HG03039 (cell line): ENCODE measurements around the gene CEPT1.

Source experiments
- ATAC-seq: cut with Tn5 transposase; IDR thresholded peaks from one replicate; pipeline ENCODE4 v1.9.1; 2021; ENCODE audit warnings: mild to moderate bottlenecking, moderate library complexity; ENCODE audit not compliant: unreplicated experiment

CEPT1 gene

DNA sequence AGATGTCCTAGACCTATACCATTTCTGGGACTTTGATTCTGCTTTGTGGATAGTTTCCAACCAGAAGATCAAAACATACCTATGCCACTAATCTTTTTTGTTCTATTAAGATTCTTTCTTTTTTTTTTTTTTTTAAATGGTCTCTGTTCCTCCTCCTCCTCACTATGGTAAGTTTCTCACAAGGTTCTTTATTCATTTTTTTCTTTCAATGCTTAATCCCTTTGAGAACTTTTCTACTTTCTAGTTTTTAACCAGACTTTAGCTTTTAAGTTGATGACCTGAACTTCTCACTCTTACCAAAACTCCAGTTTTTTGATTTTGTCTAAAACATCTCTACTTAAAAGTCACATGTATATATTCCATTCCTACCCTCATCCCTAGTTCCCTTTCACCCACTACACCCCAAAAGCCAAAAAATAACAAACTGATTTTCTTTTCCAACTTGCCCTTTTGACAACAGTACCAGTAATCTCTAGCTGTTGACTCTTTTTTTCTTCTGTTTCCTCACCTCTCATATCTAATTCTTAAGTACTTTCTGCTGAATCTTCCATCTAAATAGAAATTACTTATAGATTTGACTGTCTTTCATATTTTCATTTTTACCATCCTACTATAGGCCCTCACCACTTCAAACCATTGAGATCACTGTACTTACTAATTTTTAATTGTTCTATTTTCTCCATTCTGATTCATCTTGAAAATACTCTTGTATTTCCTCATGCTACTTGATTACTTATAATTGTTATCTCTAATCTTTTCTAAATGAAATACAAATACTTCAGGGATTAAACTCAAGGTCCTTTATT is 6.1 kb downstream of the CEPT1 start:
- no peak for ATAC-seq

DNA sequence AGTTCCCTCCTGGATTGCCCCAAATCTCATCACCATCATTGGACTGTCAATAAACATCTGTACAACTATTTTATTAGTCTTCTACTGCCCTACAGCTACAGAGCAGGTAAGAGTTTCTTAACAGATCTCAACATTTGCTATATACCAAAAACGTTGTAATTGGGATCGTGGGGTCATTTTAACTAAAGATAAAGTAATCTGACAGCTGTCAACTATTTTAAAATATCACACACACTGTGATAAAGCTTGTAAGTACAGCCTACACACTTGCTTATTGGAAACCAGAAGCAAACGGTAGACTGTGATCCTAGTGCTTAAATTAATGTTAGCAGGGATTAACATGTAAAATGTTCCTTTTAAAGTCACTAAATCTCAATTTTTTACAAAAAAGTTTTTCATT is 7.9 kb downstream of the CEPT1 start:
- no peak for ATAC-seq

GRCh38 chr1:111148376-111148881 is 8.4 kb downstream of the CEPT1 start:
- no peak for ATAC-seq

GRCh38 chr1:111151838-111152237 is 11.8 kb downstream of the CEPT1 start:
- ATAC-seq: no peak

DNA sequence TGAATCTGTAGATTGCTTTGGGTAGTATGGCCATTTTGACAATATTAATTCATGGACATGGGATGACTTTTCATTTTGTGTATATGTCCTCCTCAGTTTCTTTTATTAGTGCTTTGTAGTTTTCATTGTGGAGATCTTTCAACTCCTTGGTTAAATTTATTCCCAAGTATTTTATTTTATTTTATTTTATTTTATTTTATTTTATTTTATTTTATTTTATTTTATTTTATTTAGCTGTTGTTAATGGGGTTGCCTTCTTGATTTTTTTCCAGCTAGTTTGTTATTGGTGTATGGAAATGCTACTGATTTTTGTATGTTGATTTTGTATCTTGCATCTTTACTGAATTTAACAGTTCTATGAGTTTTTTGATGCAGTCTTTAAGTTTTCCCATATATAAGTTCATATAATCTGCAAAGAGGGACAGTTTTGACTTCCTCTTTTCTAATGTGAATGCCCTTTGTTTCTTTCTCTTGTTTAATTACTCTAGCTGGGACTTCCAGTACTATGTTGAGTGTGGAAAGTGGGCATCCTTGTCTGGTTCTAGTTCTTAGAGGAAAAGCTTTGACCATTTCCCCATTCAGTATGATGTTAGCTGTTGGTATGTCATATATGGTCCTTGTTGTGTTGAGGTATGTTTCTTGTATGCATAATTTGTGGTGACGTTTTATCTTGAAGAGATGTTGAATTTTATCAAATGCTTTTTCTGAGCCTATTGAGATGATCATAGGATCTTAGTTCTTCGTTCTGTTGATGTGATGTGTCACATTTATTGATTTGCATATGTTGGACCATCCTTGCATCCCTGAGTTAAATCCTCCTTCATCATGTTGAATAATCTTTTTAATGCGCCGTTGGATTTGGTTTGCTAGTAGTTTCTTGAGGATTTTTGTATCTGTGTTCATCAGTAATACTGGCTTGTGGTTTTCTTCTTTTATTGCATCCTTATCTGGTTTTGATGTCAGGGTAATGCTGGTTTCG is 14.3 kb downstream of the CEPT1 start:
- ATAC-seq: no peak

GRCh38 chr1:111157431-111157830 is 17.4 kb downstream of the CEPT1 start:
- no peak for ATAC-seq

DNA sequence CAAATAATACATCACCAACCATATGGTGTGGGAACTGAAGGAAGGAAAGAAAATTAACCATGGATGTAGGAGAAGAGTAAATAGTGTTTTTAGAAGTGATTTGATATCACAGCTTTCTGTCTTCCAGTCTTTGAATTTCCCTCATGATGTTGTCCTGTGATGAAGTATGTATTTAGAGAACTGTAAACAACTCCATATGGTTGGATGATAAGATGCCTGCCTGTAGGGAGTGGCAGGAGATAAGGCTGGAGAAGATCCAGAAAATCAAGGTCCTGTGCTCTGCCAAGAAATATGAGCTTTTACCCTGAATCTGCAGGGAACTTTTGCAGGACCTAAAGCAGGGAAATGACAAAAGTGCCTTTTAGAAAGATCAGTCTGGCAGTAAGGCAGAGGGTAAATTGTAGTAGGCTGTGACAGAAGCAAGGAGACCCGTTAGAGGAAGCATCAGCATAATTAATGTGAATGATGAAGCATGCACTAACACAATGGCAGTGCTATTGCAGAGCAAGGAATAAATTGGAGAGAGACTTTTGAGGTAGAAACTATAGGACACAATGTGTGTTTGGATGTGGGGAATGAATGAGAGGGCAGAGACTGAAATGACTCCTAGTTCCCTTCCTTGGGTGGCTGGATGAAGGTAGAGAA is 21.9 kb downstream of the CEPT1 start:
- no peak for ATAC-seq

DNA sequence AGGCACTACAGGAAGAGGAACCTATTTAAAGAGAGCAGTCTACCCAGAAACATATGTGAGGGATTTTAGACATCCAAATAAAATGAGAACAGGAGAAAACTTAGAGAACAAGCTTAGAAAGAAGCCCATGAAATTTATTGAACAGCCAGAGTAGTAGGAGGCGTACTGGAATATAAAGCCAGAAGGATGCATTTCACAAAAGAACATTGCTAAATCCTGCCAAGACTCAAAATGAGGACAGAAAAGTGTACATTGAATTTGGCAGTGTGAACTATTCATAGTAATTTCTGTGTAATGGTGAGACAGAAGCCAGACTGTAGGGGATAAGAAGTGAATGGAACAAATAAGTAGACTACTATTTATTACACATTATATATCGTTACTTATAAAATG is 22.5 kb downstream of the CEPT1 start:
- no peak for ATAC-seq

DNA sequence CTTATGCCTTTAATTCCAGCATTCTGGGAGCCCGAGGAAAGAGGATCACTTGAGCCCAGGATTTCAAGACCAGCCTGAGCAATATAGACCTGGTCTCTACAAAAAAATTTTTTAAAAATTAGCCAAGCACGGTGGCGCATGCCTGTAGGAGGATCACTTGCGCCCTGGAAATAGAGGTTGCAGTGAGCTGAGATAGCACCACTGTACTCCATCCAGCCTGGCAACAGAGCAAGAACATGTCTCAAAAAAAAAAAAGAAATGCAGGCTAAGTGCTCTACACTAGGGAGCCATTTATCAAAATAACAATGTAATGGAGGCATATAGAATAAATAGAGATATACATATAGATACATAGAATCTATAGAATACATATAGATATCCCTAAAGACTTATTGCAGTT is 23.3 kb downstream of the CEPT1 start:
- ATAC-seq: no peak

- no peak for ATAC-seq
Observed at GRCh38 chr1:111164151-111164550, 24.1 kb downstream of the CEPT1 start.

DNA sequence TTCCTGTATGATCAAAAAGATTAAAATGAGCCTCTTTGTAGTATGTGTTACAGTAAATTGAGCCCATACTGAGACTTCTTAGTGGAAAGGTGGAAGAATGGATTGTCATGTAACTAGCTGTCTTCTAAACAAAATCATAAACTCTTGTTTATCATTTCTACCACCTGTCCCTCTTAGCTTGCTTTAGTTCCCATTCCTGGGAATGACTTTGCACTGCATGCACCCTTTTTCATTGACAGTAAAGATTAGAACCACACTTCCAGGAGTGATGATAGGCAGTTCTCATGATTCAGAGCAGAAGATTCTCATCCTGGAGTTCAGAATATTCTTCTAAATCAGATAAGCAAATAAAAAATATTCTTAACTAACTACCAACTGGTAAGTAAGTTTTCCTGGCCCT is 32.4 kb downstream of the CEPT1 start:
- no peak for ATAC-seq

DNA sequence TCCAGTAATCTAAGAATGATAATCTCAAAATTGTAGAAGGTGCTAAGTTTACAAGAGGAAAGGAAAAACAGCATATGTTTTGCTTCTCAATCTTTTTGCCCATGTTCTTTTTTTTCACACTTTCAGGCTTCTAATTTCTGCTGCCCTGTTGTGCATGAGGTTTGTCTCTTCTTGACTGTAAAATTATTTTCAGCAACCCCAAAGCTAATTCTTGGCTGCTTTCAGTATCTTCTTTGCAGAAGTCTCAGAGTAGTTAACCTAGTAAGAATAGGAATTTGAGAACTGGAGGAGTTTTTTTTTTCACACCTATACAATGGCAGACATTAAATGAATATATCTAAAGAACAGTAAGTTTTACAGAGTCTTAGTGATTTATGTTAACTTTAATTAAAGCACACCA is 34.0 kb downstream of the CEPT1 start:
- ATAC-seq: no peak

DNA sequence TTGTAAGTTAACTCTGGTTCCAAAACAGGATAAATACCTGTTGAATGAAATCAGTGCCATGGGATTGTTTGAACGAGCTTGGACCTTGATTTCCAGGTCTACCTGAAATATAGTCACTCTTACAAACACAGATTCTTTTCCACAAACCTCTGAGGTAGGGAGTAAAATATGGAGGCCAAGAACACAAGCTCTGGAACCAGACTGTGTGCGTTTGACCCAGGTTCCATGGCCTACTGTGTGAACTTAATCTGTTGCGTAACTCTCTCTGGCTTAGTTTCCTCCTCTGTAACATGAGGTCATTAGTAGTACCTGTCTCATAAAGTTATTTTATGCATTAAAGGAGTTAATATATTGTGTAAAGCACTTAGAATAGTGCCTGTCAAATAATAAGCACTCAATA is 35.3 kb downstream of the CEPT1 start:
- no peak for ATAC-seq

GRCh38 chr1:111176678-111177077 is 36.7 kb downstream of the CEPT1 start:
- no peak for ATAC-seq

DNA sequence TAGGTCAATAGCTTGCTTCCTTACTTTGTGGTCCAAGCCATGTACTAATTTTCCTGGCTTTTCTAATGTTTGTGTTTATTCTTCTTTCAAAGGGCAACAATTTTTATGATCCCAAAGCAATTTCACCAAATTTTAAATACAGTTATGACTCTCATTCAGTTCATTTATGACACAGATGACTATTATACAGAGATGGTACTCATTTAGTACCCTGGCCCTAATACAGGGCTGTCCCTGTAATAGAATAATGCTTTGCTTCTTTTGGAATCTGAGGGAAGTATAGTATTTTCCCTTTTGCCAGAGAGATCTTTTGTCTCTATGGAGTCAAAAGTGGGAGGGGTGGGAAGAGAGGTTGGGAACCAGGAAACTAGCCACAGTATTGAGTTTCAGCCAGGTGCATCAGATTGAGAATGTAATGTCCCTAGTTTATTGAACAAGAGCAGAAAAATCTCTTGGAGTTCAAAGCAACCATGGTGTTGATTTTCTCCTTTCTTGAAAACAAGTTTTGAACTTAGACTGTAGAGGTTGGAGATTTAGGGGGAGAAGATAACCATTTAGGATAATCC is 40.0 kb downstream of the CEPT1 start:
- no peak for ATAC-seq

DNA sequence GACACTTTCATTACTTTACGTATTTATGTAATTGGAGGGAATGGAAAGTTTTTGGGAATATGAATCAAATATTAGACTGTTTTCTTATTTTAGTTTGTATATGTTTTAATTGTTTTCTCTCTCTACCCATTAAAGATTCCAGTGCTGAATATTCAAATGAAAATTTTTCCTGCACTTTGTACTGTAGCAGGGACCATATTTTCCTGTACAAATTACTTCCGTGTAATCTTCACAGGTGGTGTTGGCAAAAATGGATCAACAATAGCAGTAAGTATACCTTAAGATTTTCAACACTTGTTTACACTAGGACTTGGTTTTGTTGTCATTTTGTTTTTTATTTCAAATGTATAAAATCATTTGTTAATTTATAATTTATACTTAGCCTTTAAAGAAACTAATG is 42.0 kb downstream of the CEPT1 start:
- ATAC-seq: no peak

DNA sequence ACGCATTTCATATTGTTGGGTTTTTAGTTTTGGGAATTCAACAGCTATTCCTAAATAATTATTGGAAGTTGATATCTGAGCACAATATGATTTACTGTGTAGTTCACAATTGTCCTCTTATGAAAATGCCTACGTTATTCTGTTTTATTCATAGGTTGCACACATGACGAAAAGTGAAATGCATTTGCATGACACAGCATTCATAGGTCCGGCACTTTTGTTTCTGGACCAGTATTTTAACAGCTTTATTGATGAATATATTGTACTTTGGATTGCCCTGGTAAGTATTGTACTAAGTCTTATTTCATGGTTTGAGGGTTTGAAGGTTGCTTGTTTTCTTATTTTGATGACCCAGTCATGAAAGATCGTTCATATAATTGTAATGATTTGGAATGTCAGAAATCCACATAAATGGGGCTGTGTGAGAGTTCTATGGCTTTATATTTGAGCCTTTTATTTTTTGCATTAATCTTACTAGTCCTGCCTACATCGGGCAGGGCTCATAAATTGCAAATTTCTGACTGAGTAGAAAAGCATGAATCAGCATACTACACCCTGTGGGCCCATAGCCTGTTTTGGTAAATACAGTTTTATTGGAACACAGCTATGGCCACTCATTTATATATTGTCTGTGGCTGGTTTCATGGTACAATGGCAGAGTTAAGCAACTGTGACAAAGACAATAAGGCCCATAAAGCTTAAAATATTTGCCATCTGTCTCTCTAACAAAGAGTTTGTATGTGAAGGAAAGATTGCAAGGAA is 43.5 kb downstream of the CEPT1 start:
- ATAC-seq: no peak

- ATAC-seq: no peak
Observed at GRCh38 chr1:111184663-111185062, 44.6 kb downstream of the CEPT1 start.

- ATAC-seq: no peak
Observed at GRCh38 chr1:111190931-111191451, 51.0 kb downstream of the CEPT1 start.

GRCh38 chr1:111191496-111191895 is 51.5 kb downstream of the CEPT1 start:
- no peak for ATAC-seq
